Measurements from ENCODE around the gene ARHGAP19.

ARHGAP19 gene, protein sequence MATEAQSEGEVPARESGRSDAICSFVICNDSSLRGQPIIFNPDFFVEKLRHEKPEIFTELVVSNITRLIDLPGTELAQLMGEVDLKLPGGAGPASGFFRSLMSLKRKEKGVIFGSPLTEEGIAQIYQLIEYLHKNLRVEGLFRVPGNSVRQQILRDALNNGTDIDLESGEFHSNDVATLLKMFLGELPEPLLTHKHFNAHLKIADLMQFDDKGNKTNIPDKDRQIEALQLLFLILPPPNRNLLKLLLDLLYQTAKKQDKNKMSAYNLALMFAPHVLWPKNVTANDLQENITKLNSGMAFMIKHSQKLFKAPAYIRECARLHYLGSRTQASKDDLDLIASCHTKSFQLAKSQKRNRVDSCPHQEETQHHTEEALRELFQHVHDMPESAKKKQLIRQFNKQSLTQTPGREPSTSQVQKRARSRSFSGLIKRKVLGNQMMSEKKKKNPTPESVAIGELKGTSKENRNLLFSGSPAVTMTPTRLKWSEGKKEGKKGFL

DNA sequence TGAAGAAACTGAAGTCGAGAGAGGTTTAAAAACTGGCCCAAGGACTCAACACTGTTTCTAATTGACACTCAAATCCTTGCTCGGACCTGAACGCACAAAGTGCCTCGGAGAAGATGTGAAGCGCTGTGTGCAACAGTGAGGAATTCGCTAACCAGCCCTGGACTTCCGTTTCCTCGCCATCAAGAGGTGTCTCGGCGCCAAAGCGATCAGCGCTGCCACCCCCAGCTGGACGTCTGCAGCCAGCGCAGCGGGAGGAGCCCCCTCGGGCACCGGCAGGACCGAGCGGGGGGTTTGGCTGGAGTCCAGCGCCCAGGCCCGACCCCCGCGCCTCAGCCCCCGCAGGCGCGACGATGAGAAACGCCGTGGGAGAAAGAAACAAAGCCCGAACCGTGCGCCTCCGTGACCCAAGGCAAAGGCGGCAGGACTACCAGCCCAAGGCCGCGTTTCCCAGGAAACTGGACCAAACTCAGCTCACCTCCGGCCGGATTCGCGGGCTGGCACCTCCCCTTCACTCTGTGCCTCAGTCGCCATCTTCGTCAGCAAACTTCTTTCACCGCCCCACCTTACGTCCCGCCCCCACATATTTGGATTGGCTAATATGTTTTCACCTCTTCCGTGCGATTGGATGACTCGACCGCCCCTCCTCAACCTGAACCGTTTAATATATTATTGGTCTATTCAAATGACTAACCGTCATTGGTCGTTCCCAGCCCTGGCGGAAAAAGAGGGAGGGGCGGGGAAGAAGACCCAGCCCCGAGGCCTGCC is at the start of gene ARHGAP19:
TSS of gene ARHGAP19 (minus strand) at position 541 of the 765 bp plus-strand sequence. CDS start at position 531, 10 bp downstream.
- DNase-seq (ENCODE audit: low spot score): peak; percentile 98

DNA sequence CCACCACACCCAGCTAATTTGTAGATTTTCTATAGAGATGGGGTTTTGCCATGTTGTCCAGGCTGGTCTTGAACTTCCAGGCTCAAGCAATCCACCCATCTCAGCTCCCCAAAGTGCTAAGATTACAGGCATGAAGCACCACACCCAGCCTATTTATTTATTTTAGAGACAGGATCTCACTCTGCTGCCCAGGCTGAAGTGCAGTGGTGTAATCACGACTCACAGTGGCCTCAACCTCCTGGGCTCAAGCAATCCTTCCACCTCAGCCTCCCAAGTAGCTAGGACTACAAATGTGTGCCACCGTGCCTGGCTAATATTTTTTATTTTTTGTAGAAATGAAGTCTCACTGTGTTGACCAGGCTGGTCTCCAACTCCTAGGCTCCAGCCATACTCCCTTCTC is 49.0 kb upstream of the ARHGAP19 start:
- no peak for DNase-seq (ENCODE audit: low spot score)

DNA sequence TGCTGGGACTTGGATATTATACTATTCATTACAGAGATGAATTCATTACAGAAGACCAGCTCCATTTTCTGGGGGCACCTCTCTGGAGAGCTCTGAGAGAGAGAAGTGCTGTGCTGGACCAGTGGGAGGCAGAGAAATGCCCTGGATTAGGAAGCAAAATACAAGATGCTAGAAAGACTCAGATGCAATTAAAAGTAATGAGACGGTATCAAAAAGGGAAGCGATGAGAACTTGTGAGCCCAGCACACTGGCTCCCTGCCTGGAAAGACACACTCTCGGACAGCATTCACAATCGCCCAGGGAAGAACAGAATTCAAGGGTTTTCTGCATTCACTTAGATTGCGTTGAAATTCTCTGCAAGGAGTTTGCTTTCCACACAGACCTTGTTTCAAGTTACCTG is 45.6 kb upstream of the ARHGAP19 start:
- no peak for DNase-seq (ENCODE audit: low spot score)

DNA sequence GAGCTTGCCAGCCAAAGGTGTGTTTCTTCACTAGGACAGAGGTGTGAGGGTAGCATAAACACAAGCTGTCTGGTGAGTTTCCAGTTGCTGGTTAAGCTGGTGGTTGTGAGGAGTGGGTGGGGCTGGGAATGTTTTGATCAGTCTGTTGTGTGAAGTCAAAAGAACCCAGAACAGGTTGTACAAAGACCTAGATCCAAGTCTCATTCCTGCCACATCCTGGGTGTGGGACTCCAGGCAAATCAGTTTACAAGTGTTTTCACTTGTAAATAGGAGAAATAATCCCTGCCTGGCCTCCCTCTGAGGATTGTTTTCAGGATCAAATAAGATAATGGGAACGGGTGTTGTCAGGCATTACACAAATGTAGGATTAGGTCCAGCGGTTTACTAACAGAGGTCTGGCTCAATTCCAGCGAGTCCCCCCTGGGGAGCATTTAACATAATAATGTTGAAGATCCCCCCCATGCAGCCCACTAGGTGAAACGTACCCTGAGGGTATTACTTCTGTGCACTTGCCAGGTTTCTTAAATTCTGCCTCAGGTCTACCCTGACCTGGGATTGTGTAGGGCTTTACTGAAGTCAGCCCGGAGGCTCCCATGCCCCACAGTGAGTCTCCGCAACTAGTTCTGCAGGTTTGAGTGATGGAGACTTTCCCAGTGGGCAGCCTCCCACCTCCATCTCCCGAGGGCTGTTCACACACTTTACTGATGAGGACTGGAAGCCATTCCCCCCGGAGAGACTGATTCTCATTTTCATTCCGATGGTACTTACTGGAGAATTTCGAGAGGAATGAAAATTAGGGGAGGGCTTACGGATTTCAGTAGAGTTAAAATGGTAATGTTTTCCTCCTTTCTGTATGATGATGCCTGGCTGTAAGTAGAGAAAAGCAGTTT is 44.8 kb upstream of the ARHGAP19 start:
- no peak for DNase-seq (ENCODE audit: low spot score)

DNA sequence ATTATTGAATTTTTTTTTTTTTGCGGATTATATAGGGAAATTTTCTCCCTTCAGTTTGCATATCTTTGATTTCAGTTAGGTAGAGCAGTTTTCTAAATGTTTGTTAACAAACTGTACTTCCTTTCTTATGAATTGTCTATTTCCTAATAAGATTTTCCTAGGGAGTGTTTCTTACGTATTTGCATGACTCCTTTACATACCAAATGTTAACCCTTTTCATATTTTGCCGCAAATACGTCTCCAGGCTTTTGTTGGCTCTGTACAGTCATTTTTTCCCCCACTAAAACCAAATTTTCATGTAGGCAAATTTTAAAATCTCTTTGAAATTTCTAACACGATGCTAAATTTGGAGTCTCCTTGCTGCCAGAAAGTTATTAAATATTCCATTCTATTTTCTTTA is 44.0 kb upstream of the ARHGAP19 start:
- no peak for DNase-seq (ENCODE audit: low spot score)

DNA sequence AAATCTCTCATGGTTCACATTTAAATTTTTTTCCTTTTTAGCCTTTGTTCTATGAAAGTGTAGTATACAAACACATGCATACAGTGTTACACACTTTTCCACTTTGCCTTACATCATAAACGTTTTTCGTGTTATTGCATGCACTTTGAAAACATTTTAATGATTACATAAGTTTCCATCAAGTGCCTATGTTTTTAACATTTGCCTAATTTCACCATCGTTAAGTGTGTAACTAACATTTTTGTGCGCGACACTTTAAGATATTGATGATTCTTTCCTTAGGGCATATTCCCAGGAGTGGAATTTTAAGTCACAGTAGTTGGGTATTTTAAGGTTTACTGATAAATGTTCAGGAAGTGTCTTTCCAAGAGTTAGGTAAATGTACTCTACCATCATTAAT is 43.6 kb upstream of the ARHGAP19 start:
- DNase-seq (ENCODE audit: low spot score): no peak

DNA sequence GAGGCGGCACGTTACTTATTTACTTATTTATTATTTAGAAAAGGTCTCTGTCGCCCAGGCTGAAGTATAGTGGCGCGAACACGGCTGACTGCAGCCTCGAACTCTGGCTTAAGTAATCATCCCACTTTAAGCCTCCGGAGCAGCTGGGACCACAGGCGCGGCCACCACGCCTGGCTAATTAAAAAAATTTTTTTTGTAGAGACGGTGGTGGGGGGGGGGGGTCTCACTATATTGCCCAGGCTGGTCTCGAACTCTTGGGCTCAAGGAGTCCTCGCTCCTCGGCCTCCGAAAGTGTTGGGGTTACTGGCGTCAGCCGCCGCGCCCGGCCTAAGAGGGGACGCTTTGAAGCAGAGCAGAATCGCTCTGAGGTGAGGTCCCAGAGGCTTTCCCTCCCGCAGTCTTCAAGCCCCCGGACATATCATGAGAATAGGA is 42.8 kb upstream of the ARHGAP19 start:
- DNase-seq (ENCODE audit: low spot score): no peak

DNA sequence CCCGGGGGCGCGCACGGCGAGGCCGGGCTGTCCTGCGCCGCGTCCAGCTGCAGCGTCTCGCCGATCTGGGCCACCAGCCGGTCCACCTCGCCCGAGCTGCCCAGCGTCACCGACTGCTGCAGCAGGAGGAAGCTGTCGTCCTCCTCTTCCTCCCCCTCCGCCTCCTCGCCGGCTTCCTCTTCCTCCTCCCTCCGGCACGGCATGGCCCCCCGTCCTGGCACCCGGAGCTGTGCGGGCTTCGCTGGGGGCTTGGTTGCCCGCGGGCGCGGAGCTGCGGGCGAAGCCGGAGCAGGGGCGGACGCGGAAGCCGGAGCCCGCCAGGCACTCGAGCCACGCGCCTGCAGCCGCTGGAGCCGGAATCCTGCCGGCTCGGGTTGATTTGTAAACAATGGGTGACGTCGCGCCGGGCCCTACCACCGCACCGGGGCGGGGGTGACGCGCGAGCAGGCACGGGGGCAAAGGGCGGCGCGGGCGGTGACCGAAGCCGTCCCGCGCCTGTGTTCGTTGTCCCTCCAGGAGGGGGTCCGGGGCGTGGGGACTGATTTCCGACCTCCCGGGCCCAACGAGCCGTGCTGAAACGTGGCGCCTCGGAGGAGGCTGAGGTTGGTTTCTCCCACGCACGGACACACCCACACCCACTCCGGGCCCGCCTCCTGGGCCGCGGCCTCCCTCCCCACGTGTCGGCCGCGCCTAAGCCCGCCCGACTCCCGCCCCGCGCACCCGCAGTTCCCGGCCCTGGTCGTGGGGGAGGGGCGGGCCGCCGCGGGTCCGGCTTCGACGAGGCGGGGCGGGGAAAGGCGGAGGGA is 42.1 kb upstream of the ARHGAP19 start, which contains the start of gene FRAT2:
TSS of gene FRAT2 (minus strand) at position 360 of the 806 bp plus-strand sequence. CDS start at position 203, 157 bp downstream.
- peak; percentile 91 for DNase-seq (ENCODE audit: low spot score)

DNA sequence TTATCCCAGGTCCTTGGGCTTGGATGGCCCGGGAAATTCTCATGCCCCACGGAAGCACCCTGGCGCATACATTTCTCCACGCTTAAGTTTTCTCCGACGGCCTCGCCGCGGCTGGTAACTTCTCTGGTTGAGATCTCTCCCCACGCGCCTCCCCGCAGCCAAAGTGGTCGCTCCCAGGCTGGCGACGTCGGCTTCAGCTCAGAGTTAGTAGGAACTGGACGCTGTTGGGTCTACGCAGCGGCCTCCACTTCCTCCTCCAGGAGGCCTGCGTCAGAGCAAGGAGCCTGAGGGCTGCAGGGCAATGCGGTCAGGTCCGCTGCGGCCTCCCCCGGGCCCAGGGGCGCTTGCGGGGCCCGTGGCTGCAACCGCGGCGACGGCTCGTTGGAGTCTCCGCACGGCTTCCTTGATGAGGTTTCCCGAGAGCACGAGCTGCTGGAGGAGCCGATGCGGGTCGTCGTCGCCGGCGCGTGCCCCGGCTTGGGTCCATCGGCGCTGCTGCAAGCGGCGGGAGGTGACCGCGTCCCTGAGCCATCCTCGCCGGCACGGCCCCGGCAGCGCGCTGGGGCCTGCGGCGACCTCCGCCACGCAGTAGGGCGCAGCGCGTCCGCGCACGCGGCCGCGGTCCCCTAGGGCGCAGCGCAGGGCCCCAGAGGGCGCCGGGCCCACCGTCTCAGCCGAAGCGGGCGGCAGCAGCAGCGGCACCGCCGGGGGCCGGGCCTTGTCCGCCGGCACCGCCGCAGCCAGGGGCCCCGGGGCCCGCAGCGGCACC is 41.3 kb upstream of the ARHGAP19 start:
- no peak for DNase-seq (ENCODE audit: low spot score)

DNA sequence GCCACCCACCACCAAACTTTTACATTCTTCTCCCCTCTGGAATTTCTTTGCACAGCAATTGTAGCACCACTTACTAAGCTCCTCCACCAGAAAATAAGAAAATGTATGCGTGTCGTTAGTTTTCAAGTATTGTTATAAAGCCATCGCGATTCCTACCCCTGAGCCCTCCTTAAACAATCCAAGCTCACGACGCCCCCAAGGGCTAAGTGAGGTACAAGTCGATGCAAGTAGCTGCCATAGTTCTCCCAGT is 40.8 kb upstream of the ARHGAP19 start:
- no peak for DNase-seq (ENCODE audit: low spot score)

DNA sequence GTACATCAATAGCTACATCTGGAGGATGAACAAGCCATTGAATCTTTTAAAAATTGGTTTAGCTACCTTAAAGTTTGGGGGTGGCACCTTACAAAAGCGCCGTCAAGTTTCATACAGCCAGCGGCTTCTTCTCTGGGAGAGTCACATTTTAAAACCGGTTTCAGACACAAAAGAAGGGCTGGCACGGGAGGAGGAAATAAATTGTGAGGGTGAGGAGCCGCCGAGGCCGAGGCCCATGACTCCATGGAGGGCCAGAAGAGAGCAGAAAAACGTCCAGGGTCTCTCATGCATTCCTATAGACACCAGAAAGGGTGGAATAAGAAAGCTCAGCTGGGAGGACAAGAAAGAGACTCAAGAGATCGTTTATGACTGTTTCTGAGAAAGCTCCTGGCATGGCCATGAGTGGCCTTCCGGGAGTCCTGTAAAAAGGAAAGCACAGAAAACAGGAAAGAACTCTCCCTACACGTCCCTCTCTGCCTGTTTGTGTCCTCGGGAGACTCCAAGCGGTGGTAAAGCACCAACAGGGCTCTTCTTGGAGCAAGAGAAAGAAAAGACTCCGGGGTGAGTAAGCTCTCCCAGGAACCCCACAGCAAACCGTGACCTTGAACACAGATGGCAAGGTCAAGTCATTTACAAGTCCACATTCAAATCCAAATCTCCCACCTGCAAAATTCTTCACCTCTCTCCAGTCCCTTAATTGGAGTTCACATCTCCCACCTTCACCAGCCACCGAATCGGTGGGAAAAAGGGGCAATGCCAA is 40.3 kb upstream of the ARHGAP19 start:
- DNase-seq (ENCODE audit: low spot score): peak; percentile 70

DNA sequence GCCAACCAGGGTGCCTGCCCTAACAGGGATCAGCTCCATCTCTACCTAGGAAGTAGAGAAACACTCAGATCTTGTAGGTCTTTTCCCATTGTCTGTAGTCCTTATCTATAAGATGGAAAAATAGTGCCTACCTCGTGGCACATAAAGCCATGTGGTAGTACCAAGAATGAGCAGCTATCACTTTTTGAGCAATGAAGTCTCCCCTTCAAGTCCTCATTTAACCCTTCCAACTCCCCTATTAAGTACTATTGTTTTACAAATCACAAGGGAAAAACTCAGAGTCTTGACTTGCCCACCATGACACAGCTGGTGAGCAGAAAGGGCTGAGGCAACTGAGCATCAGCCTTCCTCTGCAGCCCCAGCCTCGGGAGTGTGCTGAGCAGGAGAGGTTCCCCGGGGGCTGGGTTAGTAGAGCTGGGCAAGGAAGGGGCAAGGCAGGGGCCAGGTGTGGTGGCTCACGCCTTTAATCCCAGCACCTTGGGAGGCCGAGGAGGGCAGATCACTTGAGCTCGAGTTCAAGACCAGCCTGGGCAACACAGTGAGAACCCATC is 38.8 kb upstream of the ARHGAP19 start:
- no peak for DNase-seq (ENCODE audit: low spot score)

DNA sequence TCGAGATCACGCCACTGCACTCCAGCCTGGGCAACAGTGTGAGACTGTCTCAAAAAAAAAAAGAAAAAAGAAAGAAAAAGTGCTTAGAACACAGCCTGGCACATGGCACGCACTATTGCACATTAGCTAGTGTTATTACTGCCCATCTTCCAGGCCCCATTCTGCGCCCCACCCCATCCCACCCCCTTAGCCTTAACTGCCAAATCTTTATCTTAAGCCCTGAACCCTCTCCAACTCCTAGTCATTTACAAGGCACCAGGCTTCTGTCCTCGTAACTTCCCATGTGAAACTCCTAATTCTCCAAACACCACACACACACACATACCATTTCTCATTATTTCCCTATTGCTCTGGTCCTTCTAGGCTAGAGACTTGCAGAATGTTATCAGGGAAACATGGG is 37.3 kb upstream of the ARHGAP19 start:
- DNase-seq (ENCODE audit: low spot score): no peak

DNA sequence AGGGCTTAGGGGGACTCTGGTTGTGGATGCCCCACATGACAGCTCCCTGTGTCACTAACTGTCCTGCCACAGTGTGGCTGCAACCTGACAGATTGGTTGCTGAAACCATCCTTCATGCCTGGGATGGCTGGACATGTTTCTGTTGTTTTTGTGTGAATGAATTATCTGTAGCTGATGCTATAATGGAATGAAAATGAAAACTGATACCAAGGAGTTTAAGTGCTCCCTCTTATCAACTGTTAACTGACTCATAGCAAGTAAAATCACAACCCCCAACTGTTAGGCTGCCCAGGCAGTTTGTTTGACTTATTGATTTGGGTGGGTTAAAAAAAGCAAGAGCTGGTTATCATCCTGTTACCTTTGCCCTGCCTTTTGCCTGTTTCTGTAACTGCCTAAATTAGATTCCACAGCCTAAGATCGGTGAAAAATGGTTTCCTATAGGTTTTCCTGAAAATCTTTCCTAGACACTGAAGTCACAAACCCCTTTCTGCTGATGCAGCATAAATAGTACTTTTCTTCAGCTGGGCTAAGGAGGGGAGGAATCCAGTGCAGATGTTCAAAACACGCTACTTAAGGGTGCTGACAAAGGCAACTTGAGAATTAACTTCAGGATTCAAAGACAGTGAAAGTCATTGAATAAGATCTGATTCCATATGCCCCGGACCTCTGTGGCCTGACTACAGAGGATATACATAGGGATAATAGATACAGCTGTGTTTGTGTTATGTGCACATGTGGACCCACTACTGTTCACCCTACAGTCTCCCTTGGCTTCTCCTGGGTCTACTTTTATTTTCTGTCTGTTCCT is 36.4 kb upstream of the ARHGAP19 start:
- no peak for DNase-seq (ENCODE audit: low spot score)

DNA sequence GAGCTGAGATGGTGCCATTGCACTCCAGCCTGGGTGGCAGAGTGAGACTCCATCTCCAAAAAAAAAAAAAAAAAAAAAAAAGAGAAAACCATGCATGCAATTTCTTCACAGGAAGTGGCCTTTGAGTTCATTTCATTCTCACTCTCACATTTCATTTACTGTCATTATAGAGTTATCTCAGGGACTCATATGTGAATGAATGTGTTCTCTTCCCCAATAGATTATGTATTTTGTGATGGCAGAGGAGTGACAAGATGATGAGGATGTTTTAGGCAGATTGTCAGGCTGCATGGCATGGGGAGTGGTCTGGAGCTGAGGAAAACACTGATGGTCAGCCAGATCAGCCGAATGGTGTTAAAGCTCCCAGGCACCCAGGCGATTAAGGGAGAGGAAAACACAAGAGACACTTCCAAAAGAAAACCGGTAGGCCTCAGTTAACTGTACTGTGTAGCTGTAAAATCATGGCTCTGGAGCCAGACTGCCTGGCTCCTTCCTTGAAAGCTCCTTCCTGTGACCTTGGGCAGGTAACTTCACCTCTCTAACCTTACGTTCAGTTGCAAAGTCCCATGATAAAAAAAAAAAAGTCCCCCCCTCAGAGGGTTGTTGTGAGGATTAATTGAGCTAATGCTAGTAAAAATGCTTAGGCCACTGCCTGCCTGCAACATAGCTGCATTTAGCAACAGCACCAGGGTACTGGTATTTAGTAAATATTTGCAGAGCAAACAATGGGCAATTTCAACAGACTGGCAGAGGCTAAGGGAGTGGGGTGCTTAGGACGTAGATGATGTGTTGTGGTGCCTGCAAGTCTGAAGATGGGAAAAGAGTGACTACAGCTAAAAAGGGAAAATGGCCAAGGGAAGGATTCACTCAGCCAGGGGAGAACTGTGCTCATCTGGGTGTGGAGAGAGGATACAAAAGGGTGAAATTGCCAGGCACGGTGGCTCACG is 35.2 kb upstream of the ARHGAP19 start:
- DNase-seq (ENCODE audit: low spot score): no peak

DNA sequence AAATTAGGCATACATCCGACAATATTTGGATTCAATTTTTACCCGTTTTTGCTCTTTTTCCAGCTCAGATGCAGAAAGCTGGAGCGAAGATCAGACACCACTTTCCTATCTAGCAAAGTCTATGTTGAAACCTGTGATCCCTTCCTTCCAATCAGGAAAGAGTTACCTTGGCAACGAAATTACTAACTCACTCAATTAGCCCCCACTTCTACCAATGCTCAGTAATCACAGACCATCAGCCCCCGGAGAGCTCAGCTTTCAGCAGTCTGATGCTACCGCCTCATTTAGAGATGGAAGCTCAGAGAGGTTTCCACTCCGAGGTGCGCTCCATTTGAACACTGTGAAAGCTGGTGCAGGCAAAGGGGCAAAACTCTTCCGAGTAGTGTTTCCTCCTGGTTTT is 33.3 kb upstream of the ARHGAP19 start:
- peak; percentile 80 for DNase-seq (ENCODE audit: low spot score)

DNA sequence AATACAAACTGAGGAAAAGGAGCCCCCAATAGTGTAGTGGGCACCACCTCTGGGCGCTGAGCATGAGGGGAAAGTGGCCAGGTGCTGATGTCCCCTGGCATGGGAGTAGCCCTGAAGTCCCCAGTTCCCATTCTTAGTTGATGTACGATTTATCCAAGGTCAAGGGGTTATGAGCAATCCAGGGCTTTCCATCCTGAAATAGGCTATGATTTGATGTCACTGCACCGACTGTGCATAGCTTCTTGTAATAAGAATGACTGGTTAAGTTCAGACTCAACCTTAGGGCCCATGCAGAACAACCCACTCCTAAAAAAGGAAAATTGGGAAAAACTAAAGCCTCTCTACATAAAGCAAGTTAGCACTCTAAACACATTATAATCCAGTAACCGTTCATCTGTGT is 31.1 kb upstream of the ARHGAP19 start:
- no peak for DNase-seq (ENCODE audit: low spot score)

DNA sequence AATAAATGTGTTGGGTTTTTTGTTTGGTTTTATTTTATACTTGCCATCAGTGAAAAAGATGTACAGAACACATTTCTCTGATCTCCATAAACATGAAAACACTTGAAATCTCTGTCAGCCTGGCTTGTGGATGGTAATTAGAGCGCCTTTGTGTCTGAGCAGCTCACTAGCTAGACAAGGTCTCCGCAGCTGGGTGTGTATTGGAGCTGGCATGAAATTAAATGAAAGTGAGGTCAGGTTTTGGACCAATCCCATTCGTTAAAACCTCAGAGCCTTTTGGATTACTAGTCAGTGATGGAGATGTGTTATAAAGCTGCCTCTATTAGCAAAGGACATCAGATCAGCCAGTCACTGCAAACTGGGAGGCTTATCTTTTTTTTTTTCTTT is 29.4 kb upstream of the ARHGAP19 start:
- no peak for DNase-seq (ENCODE audit: low spot score)
